HL-60/S4 treated with retinoic acid at 250 ng/mL for 4 days and 3 days (cell line): ENCODE measurements around the gene SPRY2.

Source experiments
- in situ Hi-C: fragments of 300-500 bp; cut with MboI; formaldehyde crosslinking; loops from 2 replicates; pipeline ENCODE4 v1.7.0; 2022; ENCODE audit warnings: low sequenced_read_pairs

SPRY2 gene

DNA sequence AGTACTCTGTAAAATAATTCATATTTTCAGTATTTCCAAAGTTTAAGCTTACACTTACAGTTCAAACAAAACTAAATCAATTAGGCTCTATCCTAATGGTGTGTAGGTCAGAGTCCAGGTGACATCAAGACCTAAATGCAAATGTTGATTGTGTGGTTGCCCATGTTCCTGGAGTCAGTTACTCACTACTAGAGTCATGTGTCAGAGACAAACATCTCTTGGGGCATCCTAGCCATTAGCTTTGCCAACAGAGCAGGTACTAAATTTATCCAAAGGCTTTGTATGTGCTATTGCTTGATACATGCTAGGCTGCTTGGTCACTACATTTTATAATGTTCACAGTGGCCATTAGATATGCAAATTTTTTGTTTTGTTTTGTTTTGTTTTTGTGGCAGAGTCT, 11.7 kb downstream of the SPRY2 start:
- in situ Hi-C loops = loop anchor here (25.0 kb wide), 1 partner anchor 167 kb away; no protein-coding TSS in a partner anchor

GRCh38 chr13:80319004-80319403, 21.9 kb downstream of the SPRY2 start:
- in situ Hi-C loops = no loop called here

- in situ Hi-C loops = no loop called here
Observed at GRCh38 chr13:80314711-80315653, 25.9 kb downstream of the SPRY2 start.

GRCh38 chr13:80313668-80314256, 27.2 kb downstream of the SPRY2 start:
- in situ Hi-C loops = no loop called here

DNA sequence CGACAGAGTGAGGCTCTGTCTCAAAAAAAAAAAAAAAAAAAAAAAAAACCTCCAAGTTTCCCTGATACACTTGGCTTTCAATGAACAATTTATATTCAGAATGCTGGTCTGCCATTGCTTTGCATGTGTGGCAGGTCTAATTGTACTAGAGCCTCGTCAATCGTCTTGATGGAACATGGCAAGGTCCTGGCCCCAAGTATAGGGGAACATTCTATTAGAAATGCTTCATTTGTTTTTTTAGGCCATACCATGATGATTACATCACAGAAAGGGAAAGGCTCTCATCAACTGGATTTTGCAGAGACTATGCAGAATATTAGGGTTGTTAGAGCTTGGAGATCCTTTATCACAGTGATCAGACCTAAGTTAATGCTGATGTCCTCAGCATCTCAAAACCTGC, 28.0 kb downstream of the SPRY2 start:
- in situ Hi-C loops = no loop called here

- in situ Hi-C loops = no loop called here
Observed at GRCh38 chr13:80312012-80312704, 28.8 kb downstream of the SPRY2 start.

- in situ Hi-C loops = no loop called here
Observed at GRCh38 chr13:80309926-80310325, 31.0 kb downstream of the SPRY2 start.

DNA sequence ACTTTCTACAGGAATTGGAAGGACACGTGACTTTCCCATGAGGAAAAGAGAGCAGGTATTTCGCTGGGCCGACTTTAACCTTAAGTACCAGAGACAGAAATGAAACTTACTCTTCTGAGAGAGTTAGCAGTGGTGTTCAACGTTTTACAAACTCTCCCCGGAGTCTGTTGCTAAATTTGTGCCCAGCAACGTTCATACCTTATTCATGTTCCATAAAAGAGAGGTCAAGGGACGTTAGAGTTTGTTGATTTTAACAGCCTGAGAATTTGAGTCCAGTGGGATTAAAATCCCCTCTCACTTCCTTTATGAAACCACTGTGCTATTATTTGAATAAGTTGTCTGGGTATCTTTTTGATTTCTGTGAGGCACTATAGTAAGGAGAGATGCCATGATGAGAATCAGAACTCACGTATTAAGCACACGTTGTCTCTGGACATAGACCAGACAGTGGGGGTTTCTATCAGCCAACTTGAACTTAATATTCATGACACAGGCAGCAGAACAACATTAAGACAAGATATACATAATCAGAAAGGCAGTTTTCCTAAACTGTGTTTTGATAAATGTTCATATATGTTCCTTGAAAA, 33.4 kb downstream of the SPRY2 start:
- in situ Hi-C loops = no loop called here

- in situ Hi-C loops = no loop called here
Observed at GRCh38 chr13:80306337-80306972, 34.5 kb downstream of the SPRY2 start.

DNA sequence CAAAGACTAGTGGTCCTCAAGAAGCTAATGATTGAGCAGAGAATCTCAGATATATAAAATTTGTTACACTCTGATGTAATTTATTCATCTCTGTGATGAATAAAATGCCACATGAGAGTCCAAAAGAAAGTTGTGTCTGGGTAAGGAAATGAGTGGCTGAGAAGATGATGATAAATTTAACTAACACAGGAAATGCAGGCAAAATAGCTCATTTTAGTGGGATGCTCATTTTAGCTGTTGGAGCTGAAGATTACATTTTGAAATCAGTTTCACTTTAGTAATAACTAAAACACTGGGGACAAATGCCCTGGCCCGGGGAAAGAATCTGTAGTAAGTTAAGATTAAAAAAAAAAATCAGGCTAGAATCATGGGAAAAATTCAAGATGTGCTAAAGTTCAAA, 35.2 kb downstream of the SPRY2 start:
- in situ Hi-C loops = no loop called here

DNA sequence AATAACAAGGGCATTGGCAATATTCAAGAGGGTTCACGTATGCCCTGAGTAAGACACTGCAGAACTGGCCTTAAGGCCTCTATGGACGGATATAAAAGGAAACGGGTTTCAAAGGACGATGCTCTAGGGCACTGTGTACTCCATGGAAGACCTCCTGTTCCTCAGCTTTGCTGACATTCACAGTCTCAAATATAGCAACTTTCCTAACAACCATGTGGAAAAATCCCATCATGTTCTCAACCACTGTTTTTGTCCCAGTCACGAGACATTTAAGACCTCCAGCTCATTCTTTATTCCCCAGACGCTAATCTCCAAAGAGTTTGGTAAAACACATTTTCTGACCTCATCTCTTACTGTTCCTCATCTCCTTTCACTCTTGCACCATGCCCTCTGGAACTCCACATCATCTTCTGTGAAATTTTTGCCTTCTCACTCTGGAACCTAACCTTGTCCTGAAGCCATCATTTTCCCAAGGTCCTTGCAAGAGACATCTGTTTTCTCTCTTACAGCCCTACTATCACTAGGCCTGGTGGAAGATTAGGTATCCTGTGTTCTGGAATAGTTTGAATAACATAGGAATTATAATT, 37.6 kb downstream of the SPRY2 start:
- in situ Hi-C loops = no loop called here

- in situ Hi-C loops = no loop called here
Observed at GRCh38 chr13:80299046-80299445, 41.9 kb downstream of the SPRY2 start.

- in situ Hi-C loops = no loop called here
Observed at GRCh38 chr13:80297503-80297902, 43.4 kb downstream of the SPRY2 start.

- in situ Hi-C loops = no loop called here
Observed at GRCh38 chr13:80297094-80297493, 43.8 kb downstream of the SPRY2 start.

GRCh38 chr13:80296638-80297037, 44.3 kb downstream of the SPRY2 start:
- in situ Hi-C loops = no loop called here

DNA sequence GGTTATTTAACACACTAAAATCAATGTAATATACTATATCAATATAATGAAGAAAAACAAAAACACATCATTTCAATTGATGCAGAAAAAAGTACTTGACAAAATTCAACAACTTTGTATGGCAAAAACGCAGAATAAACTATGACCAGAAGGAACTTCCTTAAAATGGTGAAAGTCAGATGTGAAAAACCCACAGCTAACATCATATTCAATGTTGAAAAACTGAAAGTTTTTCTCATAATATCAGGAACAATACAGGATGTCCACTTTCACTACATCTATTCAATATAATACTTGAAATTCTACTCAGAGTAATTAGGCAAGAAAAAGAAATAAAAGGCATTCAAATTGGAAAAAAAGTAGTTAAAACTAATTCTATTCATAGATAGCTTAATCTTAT, 50.3 kb downstream of the SPRY2 start:
- in situ Hi-C loops = no loop called here
